GM19455 (cell line): ENCODE results near the gene ATP9B.
A peak's percentile ranks its signal among the peaks of the same experiment; 100 is the strongest.
"Not testable (repeated sequence)": the region's sequence is repeated elsewhere in the genome, so short reads cannot be mapped to it uniquely, and the experiment has no call there.

Source experiments
- ATAC-seq: cut with Tn5 transposase; IDR thresholded peaks from one replicate; pipeline ENCODE4 v1.9.1; 2021; ENCODE audit not compliant: unreplicated experiment

ATP9B gene

DNA sequence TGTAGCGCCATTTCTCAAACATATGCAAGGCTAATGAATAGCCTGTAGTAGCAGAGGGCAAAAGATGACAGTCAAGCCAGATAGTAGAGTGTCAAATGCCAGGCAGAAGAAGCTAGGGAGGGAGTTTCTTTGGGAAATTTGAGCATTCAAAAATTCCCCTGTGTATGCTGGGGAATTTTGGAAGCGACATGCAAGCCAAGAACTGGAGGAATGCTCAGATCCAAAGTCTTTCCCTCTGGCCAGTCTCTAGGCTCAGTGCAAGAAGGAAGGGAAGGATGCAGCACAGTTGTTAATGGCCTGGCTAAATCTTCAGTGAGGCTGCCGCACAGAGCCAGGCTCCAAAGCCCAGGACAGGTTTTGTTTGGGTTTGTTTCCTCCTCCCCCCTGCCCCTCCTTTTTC, 59.9 kb downstream of the ATP9B start:
- no peak for ATAC-seq

DNA sequence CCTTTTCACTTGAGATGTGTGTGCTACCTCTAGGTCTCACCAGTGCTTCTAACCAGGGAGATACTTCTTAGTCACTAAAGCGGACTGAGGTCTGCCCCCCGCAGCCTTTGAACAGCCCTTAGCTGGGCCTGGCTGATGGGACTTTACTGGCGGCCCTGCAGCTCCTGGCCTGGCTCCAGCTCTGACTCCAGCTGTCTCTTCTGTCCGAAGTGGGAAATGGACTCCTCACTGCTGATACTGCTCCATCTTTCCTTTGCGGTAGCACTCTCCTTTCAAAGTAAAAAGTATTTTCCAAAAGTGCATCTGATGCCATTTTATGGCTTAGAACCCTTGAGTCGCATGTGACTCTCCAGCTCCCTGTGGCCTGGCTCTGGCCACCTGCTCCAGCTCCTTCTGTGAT, 64.5 kb downstream of the ATP9B start:
- ATAC-seq = no peak

DNA sequence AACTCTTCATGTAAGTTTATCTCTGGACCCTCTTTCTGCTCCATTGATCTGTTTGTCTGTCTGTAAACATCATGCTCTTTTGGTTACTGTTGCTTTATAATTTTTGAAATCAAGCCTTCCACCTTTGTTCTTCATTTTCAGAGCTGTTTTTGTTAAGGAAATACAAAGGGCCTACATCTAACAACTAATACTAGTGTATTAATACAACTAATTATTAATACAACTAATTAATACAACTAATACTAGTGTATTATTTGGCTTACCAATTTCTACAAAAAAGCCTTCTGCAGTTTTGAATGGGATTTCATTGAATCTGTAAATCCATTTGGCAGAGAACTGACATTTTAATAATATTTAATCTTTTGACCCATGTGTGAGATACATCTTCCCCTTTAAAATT, 66.7 kb downstream of the ATP9B start:
- no peak for ATAC-seq

- ATAC-seq = no peak
These were observed 67.5 kb downstream of the ATP9B start for GRCh38 chr18:79136742-79137141.

- ATAC-seq = no peak
These were observed 70.0 kb downstream of the ATP9B start for GRCh38 chr18:79139206-79139605.

GRCh38 chr18:79147014-79147413, 77.8 kb downstream of the ATP9B start:
- no peak for ATAC-seq

DNA sequence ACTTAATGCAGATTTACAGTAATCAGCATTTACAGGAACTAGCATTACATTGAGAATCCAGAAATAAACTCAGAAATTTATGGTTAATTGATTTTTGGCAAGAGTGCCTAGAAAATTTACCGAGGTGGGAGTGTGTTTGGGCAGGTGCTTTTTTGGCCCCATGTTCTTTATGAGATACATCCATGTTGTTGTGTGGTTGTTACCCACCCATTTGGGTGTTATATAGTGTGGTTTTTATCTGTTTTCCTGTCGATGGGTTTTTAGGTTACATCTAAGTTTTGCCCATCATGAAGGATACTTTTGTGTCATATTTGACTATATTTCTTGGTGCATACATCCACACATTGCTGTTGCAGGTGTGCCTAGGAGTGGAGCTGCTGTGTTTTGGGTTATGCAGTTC, 82.0 kb downstream of the ATP9B start:
- ATAC-seq = no peak

DNA sequence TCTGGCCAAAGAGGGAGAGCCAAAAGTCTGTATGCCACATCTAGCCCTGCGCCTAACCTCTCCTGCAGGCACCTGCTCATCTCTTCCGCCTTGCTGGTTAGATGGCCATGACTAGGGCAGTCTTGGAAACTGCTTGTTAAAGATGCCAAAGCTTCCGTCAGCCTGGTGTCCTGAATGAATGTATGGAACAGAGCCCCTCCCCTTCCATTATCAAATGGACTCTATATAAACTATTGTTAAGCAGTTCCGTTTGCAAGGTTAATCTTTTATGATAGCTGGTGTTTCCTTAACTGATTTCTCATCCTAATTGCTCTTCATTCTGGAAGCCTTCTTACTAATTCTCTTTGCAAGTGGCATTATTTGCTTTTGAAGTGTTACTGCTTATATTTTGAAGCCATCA, 87.1 kb downstream of the ATP9B start:
- no peak for ATAC-seq

DNA sequence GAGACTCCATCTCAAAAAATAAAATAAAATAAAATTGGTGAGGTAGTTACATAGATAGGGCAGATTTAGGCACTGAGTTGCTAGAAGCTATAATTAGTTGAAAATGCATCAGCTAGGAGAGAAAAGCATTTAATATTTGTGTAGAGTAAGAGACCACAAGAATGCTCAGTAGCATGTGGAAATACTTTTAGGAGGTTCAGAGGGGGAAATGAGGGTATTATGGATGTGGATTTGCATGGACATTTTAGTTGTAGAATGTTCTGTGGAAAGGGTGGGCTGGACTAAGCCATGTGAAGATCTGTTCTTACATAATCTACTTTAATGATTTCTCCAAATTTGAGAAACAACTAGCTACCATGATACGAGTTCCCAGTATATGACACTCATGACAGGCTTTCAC, 95.5 kb downstream of the ATP9B start:
- ATAC-seq = no peak

DNA sequence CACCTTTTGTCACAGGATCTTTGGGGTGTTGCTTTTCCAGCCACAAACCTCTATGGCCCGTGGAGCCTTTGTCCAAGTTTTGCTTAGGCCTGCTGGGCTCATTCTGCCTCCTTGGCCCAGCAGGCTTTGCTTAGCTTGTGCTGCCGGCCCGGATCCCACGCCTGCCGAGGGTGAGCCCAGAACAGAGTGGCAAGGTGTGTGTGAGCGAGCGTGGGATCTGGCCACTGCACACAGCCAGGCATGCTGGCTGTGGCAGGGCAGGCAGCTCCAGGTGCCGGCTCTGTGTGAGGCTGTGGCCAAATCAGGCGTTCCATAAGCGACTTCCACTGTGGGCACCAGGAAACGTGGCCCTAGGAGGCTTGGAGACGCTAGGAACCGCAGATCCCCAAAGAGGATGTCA, 97.5 kb downstream of the ATP9B start:
- no peak for ATAC-seq

DNA sequence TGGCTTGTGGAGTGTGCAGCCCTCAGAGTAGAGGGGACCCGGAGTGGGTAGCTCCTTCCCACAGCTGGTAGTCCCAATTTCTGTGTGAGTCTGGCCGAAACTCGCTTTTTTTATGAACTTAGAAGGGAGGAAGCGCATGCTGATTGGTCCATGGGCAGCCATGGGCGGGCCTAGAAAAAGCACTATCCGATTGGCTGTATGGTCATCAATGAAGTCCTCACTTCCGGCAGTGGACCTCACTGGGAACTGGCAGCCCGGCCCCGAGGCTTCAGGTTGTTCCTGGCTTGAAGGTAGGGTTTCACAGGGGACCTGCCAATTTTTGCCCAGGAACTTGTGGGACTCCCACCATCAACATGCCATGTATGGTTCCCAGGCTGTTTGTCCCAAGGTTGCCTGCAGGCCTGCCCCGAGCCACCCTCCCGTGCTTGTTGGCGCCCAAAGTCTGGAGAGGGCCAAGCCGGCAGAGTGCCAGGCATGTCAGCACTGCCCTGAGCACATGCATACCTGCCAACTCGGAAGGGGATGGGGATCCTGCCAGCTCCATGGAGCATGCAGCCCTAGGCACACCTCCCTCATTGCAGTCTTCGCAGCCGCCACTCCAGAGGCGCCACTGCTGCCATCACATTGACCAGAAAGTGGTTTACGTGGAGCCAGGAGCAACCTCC, 98.5 kb downstream of the ATP9B start:
- ATAC-seq = no peak

- no peak for ATAC-seq
These were observed 100.9 kb downstream of the ATP9B start for GRCh38 chr18:79169958-79170555.

- ATAC-seq = not testable (repeated sequence)
These were observed 103.1 kb downstream of the ATP9B start for GRCh38 chr18:79172331-79172730.

DNA sequence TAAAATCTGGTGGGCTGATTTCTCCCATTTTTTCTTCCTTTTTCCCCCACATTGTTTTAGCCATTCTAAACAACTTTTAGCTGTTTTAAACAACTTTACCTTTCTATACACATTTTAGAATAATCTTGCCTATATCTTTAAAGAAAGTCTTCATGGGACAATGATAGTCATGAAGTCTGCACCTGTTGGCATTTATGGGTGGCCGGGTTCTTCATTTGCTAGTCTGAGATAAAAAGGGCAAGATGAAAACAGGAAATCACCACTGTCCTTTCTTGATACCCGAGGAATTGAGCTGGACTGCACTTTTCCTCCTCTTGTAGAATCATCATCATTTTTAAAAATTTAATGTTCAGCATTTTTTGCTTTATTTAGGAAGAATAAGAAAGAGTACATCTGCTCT, 104.5 kb downstream of the ATP9B start:
- ATAC-seq = no peak

- ATAC-seq = no peak
These were observed 108.9 kb downstream of the ATP9B start for GRCh38 chr18:79178113-79178531.

GRCh38 chr18:79182047-79182713, 113.0 kb downstream of the ATP9B start:
- no peak for ATAC-seq

- ATAC-seq = no peak
These were observed 116.5 kb downstream of the ATP9B start for GRCh38 chr18:79185648-79186047.

GRCh38 chr18:79186649-79187048, 117.5 kb downstream of the ATP9B start:
- peak; percentile 69 for ATAC-seq

DNA sequence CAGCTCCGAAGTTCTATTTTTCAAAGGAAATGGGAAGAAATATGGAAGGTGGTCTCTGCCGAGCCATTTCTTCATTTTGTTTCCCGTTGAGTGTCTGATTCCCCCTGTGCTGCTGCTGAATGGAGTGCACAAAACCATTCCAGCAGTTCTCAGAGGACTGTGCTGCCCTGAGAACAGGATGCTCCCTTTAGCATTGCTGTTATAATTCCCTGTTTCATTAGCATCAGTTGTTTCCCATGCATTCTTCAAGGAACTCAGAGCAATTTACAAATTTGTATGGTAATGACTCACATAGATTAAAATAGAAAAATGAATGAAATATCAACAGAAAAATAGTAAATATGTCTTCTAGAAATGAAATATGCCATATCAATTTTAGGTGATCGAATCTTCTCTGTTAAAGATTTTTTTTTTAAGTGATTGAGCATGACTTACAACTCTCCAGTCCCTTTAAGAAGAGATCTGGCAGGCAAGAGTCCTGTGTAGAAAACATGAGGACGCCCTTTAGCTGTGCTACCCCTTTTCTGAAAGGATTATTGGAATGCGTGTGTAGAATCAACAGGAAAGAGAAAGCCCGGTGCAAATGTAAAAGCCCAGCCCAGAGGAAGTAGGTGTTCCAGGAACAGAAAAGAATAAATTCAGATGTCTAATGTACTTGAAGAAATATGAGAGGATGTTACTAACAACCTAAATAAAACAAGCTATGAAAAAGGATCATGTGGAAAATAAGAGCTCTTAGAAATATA, 118.5 kb downstream of the ATP9B start:
- no peak for ATAC-seq

DNA sequence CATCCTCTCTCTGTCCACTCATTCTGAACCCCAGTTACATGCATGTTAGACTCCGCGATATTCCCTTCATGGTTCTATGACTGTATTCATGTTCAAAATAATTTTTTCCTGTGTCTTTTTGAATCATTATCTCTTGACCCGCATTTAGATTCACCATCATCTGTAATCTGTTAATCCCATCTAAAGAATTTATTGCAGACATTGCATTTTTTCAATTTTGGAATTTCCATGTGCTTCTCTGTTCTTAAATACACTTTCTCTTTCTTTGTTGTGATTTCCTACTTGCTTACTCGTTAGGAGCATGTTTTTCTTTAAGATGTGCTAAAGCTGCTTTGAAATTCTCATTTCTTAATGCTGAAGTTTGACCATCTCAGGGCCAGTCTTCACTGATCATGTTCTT, 122.2 kb downstream of the ATP9B start:
- ATAC-seq = no peak

DNA sequence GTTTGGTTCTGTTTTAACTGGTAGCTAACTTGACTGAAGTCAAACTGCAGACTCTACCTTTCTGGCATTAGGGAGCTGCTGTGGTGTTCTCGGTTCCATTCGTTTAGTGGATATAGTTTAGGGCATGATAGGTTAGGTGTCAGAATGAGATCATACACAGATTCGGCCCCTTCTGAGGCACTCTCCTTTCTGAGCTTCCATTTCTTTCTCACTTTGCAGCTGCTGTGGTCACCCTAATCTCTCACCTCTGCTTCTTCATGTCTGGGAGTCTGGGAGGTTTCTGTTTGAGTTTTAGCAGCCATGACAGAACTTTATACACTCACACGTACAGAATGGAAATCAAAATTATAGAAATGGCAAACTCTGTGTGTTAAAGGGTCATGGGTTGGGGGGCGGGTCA, 122.8 kb downstream of the ATP9B start:
- ATAC-seq = no peak

DNA sequence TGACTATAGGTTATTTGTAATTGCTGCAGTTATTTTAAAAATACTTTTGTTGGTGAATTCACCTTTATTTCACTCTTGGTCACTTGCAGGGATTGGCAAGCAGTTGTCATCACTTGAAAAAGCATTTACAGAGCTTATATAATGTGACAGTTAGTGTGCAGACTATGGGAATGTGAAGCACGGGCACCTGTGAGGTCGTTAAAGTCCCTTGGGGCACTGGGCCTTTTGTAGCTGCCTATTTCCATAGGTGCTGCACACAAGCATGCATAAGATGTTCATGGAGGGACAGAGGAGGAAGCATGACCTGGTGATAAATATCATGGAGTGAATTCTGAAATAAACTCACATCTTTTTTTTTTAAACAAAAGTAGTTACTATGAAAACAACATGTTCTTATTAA, 124.6 kb downstream of the ATP9B start:
- no peak for ATAC-seq
